K562 (cell line): Measurements from ENCODE around the gene EPHX1. TPM values are rescaled to one million over a fixed set of nuclear protein-coding genes. Genes with fewer than 3 reads are reported as not detected.

Source experiments
- ATAC-seq: fragments of 200-7000 bp; cut with Tn5 transposase; 3 replicates; pipeline ENCODE4 v1.9.1; 2020; ENCODE audit warnings: moderate library complexity
- BruUV-seq: library from RNA; stranded (reverse); fragments of 400-500 nt; replicated peaks from 2 replicates; lab custom pipeline; 2021; lab: Mats Ljungman, UMichigan
- CTCF ChIA-PET: fragments of 300-600 bp; formaldehyde crosslinking; extraction: SDS; loops from one replicate; lab custom pipeline; 2021; ENCODE audit warnings: low intra/inter-chr PET ratio; lab: Yijun Ruan, JAX
- POLR2A ChIA-PET: fragments of 300-600, 350-650 bp; sonication (Branson Sonifier 250); formaldehyde crosslinking; extraction: SDS; loops from one replicate; lab custom pipeline; 2021; ENCODE audit warnings: antibody characterized with exemption, inconsistent platforms; lab: Yijun Ruan, JAX
- DNase-seq, 4 experiments: peaks; one replicate each; pipeline versions ENCODE4 v3.0.0 to v3.0.0-alpha.2; 2011 to 2018; ENCODE audit warnings: low spot score in 3 of 4, mixed read lengths in 3 of 4; ENCODE audit errors: extremely low read depth in 1 of 4
- FAIRE-seq: peaks from 2 replicates; lab custom pipeline; 2011; peaks lifted over from hg19 to GRCh38; lab: Jason Lieb, UNC
- H2AFZ ChIP-seq: 2 replicates; pipeline ENCODE4 v1.6.0; 2011; ENCODE audit warnings: low read depth, low read length, control low read depth, inconsistent platforms
- H3K27ac ChIP-seq: fragments of 200-600 bp; 3 replicates; pipeline ENCODE4 v1.8.0; 2011; ENCODE audit warnings: low read depth, mild to moderate bottlenecking, control low read depth, inconsistent platforms, low read length, moderate library complexity, mixed read lengths; ENCODE audit errors: extremely low read depth
- H3K27me3 ChIP-seq, 2 experiments: fragments of 300-600 bp in 1 of 2; 2 replicates in 1 of 2; 3 replicates in 1 of 2; pipeline versions ENCODE4 v1.6.0 to v1.8.0; 2011; ENCODE audit warnings: inconsistent platforms in 2 of 2, low read length in 2 of 2, mild to moderate bottlenecking in 1 of 2, mixed read lengths in 1 of 2, moderate library complexity in 1 of 2; ENCODE audit not compliant: control insufficient read depth in 2 of 2, insufficient read depth in 2 of 2
- H3K36me3 ChIP-seq: fragments of 300-600 bp; 3 replicates; pipeline ENCODE4 v1.8.0; 2011; ENCODE audit warnings: mild to moderate bottlenecking, low read length, inconsistent platforms; ENCODE audit not compliant: control insufficient read depth, insufficient read depth
- H3K4me1 ChIP-seq, 2 experiments: fragments of 200-600 bp in 1 of 2; replicated peaks in 1 of 2; 2 replicates in 1 of 2; 3 replicates in 1 of 2; pipeline versions ENCODE4 v1.5.1 to v1.8.0; 2011; ENCODE audit warnings: inconsistent platforms in 2 of 2, low read length in 2 of 2, mild to moderate bottlenecking in 1 of 2, mixed read lengths in 1 of 2, moderate library complexity in 1 of 2; ENCODE audit not compliant: control insufficient read depth in 2 of 2, insufficient read depth in 2 of 2
- H3K4me2 ChIP-seq: 2 replicates; pipeline ENCODE4 v1.6.1; 2011; ENCODE audit warnings: low read length, control low read depth, inconsistent platforms, mixed read lengths; ENCODE audit not compliant: insufficient read depth
- H3K4me3 ChIP-seq: fragments of 200-600 bp; sonication (generic), shearing (Covaris generic); 2 replicates; pipeline ENCODE4 v1.5.1; 2016; ENCODE audit warnings: control low read depth, inconsistent platforms
- H3K79me2 ChIP-seq: fragments of 200-600 bp; 3 replicates; pipeline ENCODE4 v1.8.0; 2011; ENCODE audit warnings: low read length, inconsistent platforms; ENCODE audit not compliant: control insufficient read depth, insufficient read depth
- H3K9ac ChIP-seq, 2 experiments: 2 replicates each; pipeline versions ENCODE4 v1.6.0 to v1.6.1; 2011; ENCODE audit warnings: low read depth in 2 of 2, low read length in 2 of 2, control low read depth in 1 of 2, inconsistent platforms in 1 of 2, mild to moderate bottlenecking in 1 of 2, mixed read lengths in 1 of 2; ENCODE audit not compliant: insufficient read depth in 1 of 2
- H3K9me1 ChIP-seq: one replicate; pipeline ENCODE4 v1.6.0; 2011; ENCODE audit warnings: inconsistent platforms, mild to moderate bottlenecking, low read length, moderate library complexity; ENCODE audit not compliant: control insufficient read depth, insufficient read depth
- H3K9me3 ChIP-seq: replicated peaks from 2 replicates; pipeline ENCODE4 v1.5.1; 2011; ENCODE audit warnings: low read depth, low read length, inconsistent platforms; ENCODE audit not compliant: control insufficient read depth, insufficient read depth
- H4K20me1 ChIP-seq: replicated peaks from 2 replicates; pipeline ENCODE4 v1.6.1; 2011; ENCODE audit warnings: low read length, inconsistent platforms, mixed read lengths; ENCODE audit not compliant: control insufficient read depth, insufficient read depth
- BMI1 ChIP-seq: fragments of 150-350 bp; IDR thresholded peaks from 2 replicates; pipeline ENCODE4 v1.6.1; 2014; ENCODE audit warnings: low read length
- BRD9 ChIP-seq: fragments of 450-650 bp; IDR thresholded peaks from 2 replicates; pipeline ENCODE4 v1.6.1; 2018; ENCODE audit warnings: low read depth; ENCODE audit not compliant: partially characterized antibody
- BRF1 ChIP-seq: IDR thresholded peaks from 3 replicates; pipeline ENCODE4 v1.6.1; 2011; ENCODE audit warnings: borderline replicate concordance, mild to moderate bottlenecking; ENCODE audit not compliant: insufficient read length; ENCODE audit errors: extremely low read depth
- CREM ChIP-seq: IDR thresholded peaks from 2 replicates; pipeline ENCODE4 v1.6.1; 2014; ENCODE audit warnings: antibody characterized with exemption, low read depth
- EZH2 ChIP-seq: IDR thresholded peaks from 2 replicates; pipeline ENCODE4 v1.6.1; 2012; ENCODE audit warnings: low read depth, mild to moderate bottlenecking, inconsistent platforms, low read length, borderline replicate concordance
- GATAD2A ChIP-seq: fragments of 450-650 bp; IDR thresholded peaks from 2 replicates; pipeline ENCODE4 v1.6.1; 2017
- NR2C1 ChIP-seq, 2 experiments: fragments of 450-650 bp; IDR thresholded peaks; 2 replicates each; pipeline ENCODE4 v1.6.1; 2017; ENCODE audit warnings: mild to moderate bottlenecking in 2 of 2, antibody characterized with exemption in 1 of 2, inconsistent platforms in 1 of 2, missing compliant biosample characterization in 1 of 2, missing genetic modification characterization in 1 of 2
- PTBP1 ChIP-seq: fragments of 200-400 bp; formaldehyde crosslinking; IDR thresholded peaks from 2 replicates; pipeline ENCODE4 v1.6.1; 2017; ENCODE audit warnings: low read depth, low read length
- RBBP5 ChIP-seq: fragments of 200-600 bp; sonication (generic); IDR thresholded peaks from 2 replicates; pipeline ENCODE4 v1.6.1; 2012; ENCODE audit warnings: borderline replicate concordance, mild to moderate bottlenecking, low read length, control low read depth, inconsistent platforms; ENCODE audit not compliant: insufficient read depth, poor library complexity, severe bottlenecking
- RCOR1 ChIP-seq, 2 experiments: IDR thresholded peaks; 2 replicates each; pipeline ENCODE4 v1.6.1; 2012; ENCODE audit warnings: low read depth in 2 of 2, low read length in 2 of 2, borderline replicate concordance in 1 of 2, improper control_type of control experiment in 1 of 2
- RUNX1 ChIP-seq: sonication (generic); IDR thresholded peaks from 2 replicates; pipeline ENCODE4 v1.6.1; 2016; ENCODE audit warnings: antibody characterized with exemption, low read depth
- SNRNP70 ChIP-seq: fragments of 200-400 bp; formaldehyde crosslinking; optimal IDR thresholded peaks from 2 replicates; pipeline ENCODE3; 2017; ENCODE audit warnings: low read depth, low read length
- ZNF124 ChIP-seq: sonication (generic); formaldehyde crosslinking; IDR thresholded peaks from 2 replicates; pipeline ENCODE4 v1.8.1; 2022; ENCODE audit warnings: missing genetic modification reagents
- ZNF140 ChIP-seq: fragments of 250-450 bp; sonication (Bioruptor Pico); IDR thresholded peaks from 2 replicates; pipeline ENCODE4 v1.8.0; 2021; ENCODE audit warnings: moderate library complexity, mild to moderate bottlenecking, inconsistent platforms
- ZNF384 ChIP-seq: IDR thresholded peaks from 2 replicates; pipeline ENCODE4 v1.6.1; 2012; ENCODE audit warnings: low read depth, low read length, improper control_type of control experiment
- ZNF41 ChIP-seq: fragments of 250-450 bp; sonication (Bioruptor Pico); conservative IDR thresholded peaks from 2 replicates; pipeline ENCODE4 v1.4.0; 2020; ENCODE audit warnings: mild to moderate bottlenecking
- ZNF695 ChIP-seq: fragments of 450-650 bp; formaldehyde crosslinking; IDR thresholded peaks from 2 replicates; pipeline ENCODE4 v1.4.0; 2020; ENCODE audit warnings: mild to moderate bottlenecking, moderate library complexity
- WGBS: fragments of 100-300 bp; shearing (Covaris generic); methylation state at CpG from one replicate; pipeline ENCODE4 v1.1.6; 2016; ENCODE audit warnings: low coverage, mixed read lengths; ENCODE audit not compliant: insufficient coverage; ENCODE audit errors: missing lambda C conversion rate; 5-methylcytosine and 5-hydroxymethylcytosine counted together
- in situ Hi-C: fragments of 300-500 bp; cut with MboI; formaldehyde crosslinking; loops from 4 replicates; pipeline ENCODE4 v1.15.0; 2018; ENCODE audit warnings: inconsistent platforms, mixed read lengths
- intact Hi-C: fragments of 100-400 bp; cut with micrococcal nuclease; formaldehyde crosslinking; loops from 2 replicates; pipeline ENCODE4 v1.14.2; 2022
- polyA plus RNA-seq, 8 experiments: library from polyadenylated mRNA; depleted of rRNA in 4 of 8; stranded (reverse) in 5 of 8; unstranded in 3 of 8; fragments of >200 nt; fragmentation: Nextera tagmentation in 2 of 8; fragmentation: Illumina TruSeq in 1 of 8; extraction: Ambion mirVana in 2 of 8; extraction: Trizol in 1 of 8; gene quantifications; 2 replicates each; pipeline versions ENCODE4 v1.2.1 to v1.2.3, GENCODE V29; 2011 to 2014; ENCODE audit warnings: inconsistent platforms in 1 of 8, missing spikeins in 1 of 8
- total RNA-seq, 7 experiments: library from RNA; depleted of rRNA in 6 of 7; stranded (reverse); fragments of >200 nt in 6 of 7; fragmentation: Illumina TruSeq in 2 of 7; extraction: Trizol in 2 of 7; gene quantifications; 2 replicates each; pipeline versions ENCODE4 v1.2.1 to v1.2.3, GENCODE V29; 2011 to 2021; ENCODE audit warnings: low replicate concordance in 1 of 7
- TF ChIP-seq, protein P1 (sequence below): fragments of 450-650 bp; conservative IDR thresholded peaks from 2 replicates; pipeline ENCODE4 v1.6.1; 2016; ENCODE audit warnings: missing genetic modification characterization, low read depth, mild to moderate bottlenecking, control low read depth, missing compliant biosample characterization
- TF ChIP-seq, protein P2 (sequence below): fragments of 250-450 bp; sonication (Bioruptor Pico); IDR thresholded peaks from 2 replicates; pipeline ENCODE4 v1.5.0; 2021

Gene EPHX1
- total and polyA plus RNA-seq, 9 of the 15 experiments (the other 6 are each of a cell fraction or from before 2014, with no cell fraction given): 0.21 to 27.0 (median 6.7) TPM

DNA sequence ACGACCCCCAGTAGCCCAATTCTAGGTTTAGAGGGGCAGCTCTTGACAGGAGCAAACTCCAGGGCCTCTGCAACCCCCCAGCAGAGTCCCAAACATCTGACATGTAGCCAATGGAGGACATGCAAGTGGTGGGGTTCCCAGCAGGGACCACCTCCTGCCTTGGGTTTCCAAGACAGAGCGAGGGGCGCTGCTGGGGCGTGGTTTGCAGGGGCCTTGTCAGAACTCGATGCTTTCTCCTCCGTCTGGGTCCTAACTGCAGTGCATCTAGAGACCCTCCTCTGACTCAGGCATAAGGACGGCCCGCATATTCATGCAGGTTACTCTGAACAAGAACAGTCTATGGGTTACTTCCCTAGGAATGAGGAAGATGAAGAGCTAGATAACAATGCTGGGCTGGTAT is 17.2 kb downstream of the EPHX1 start (continued):
- TF ChIP-seq, protein P1, sequence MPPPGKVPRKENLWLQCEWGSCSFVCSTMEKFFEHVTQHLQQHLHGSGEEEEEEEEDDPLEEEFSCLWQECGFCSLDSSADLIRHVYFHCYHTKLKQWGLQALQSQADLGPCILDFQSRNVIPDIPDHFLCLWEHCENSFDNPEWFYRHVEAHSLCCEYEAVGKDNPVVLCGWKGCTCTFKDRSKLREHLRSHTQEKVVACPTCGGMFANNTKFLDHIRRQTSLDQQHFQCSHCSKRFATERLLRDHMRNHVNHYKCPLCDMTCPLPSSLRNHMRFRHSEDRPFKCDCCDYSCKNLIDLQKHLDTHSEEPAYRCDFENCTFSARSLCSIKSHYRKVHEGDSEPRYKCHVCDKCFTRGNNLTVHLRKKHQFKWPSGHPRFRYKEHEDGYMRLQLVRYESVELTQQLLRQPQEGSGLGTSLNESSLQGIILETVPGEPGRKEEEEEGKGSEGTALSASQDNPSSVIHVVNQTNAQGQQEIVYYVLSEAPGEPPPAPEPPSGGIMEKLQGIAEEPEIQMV (tag): no peak
- TF ChIP-seq BMI1: no peak
- peak; percentile 31 for TF ChIP-seq RBBP5
- TF ChIP-seq RCOR1 (IDR thresholded peaks at IDR 0.05; ENCODE audit: borderline replicate concordance in 1 of 2, low read depth in 2 of 2, low read length in 2 of 2): 0 out of 4 replicates have a peak, but pooled peaks of 1 of the 2 experiments have one; percentile 16
- TF ChIP-seq ZNF384: no peak

DNA sequence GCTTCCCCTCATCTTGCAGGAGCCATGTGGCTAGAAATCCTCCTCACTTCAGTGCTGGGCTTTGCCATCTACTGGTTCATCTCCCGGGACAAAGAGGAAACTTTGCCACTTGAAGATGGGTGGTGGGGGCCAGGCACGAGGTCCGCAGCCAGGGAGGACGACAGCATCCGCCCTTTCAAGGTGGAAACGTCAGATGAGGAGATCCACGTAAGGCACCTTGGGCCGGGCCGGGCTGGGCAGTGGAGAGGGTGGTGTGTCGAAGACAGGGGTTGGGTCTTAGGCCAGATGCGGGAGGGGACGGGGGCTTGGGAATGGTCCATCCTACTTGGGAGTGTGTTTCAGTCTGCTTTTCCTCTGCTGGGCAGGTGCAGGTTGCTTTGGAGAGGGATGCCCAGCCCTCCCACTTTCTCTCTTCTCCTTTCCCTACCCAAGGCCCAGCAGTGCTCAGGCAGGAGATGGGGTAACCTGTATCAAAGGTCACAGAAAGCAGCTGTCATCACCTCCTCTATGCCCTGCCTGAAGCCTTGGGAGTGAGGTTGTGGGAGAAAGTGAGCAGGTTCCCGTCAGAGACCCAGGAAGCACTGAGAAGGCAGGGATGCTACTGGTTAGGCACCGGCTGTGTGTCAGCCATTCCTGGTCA is 18.9 kb downstream of the EPHX1 start:
- peaks cover 5% of the 10 kb centered on the region for H3K9me1 ChIP-seq
- WGBS: 69% methylated on average over 14 of the region's 14 CpGs
- H3K27me3 ChIP-seq: no peaks in the 10 kb centered on the region
- FAIRE-seq (no peak), DNase-seq (no peak), ATAC-seq (no peak)
- H3K9me3 ChIP-seq: no peaks in the 10 kb centered on the region
- no peak overlapping the region for H3K27ac ChIP-seq
- no peaks in the 10 kb centered on the region; the same call in 1 of the 2 replicates for H4K20me1 ChIP-seq
- no peak overlapping the region for H3K4me3 ChIP-seq
- intact Hi-C loops: no loop called here
- ChIA-PET CTCF (no interaction called here), POLR2A (interaction anchor here (0.7 kb wide), 1 partner anchor 11 kb away, joined by 3 read pairs; no protein-coding TSS in a partner anchor)
- no peak overlapping the region for H3K9ac ChIP-seq
- H3K36me3 ChIP-seq: 0 out of 3 replicates have a peak, but pooled peaks cover 2% of the 10 kb centered on the region
- H3K4me1 ChIP-seq: peaks cover 24 to 35% of the 10 kb centered on the region in 2 experiments; a peak in 4 of 5 replicates
- no peak overlapping the region for H3K4me2 ChIP-seq
- H2AFZ ChIP-seq: no peak overlapping the region
- H3K79me2 ChIP-seq: no peaks in the 10 kb centered on the region
- in situ Hi-C loops: no loop called here
- BruUV-seq: no TSS peak
- TF ChIP-seq SNRNP70: no peak
- no peak for TF ChIP-seq CREM
- TF ChIP-seq RUNX1: no peak
- TF ChIP-seq GATAD2A: no peak
- TF ChIP-seq, protein P2, sequence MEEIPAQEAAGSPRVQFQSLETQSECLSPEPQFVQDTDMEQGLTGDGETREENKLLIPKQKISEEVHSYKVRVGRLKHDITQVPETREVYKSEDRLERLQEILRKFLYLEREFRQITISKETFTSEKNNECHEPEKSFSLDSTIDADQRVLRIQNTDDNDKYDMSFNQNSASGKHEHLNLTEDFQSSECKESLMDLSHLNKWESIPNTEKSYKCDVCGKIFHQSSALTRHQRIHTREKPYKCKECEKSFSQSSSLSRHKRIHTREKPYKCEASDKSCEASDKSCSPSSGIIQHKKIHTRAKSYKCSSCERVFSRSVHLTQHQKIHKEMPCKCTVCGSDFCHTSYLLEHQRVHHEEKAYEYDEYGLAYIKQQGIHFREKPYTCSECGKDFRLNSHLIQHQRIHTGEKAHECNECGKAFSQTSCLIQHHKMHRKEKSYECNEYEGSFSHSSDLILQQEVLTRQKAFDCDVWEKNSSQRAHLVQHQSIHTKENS: no peak
- TF ChIP-seq ZNF140 (CRISPR knock-in tag): no peak
- TF ChIP-seq EZH2: no peak
- TF ChIP-seq ZNF41 (CRISPR knock-in tag): no peak
- no peak for TF ChIP-seq BRF1
- no peak for TF ChIP-seq PTBP1
- TF ChIP-seq NR2C1 (IDR thresholded peaks at IDR 0.05): no peak
- no peak for TF ChIP-seq NR2C1 (tag; IDR thresholded peaks at IDR 0.05)
- no peak for TF ChIP-seq ZNF695 (CRISPR knock-in tag)
- TF ChIP-seq ZNF124 (CRISPR knock-in tag): no peak
- no peak for TF ChIP-seq BRD9
